Measurements from ENCODE around the gene HSD11B1L.
"Not testable (repeated sequence)": the region's sequence is repeated elsewhere in the genome, so short reads cannot be mapped to it uniquely, and the experiment has no call there.

Gene HSD11B1L

DNA sequence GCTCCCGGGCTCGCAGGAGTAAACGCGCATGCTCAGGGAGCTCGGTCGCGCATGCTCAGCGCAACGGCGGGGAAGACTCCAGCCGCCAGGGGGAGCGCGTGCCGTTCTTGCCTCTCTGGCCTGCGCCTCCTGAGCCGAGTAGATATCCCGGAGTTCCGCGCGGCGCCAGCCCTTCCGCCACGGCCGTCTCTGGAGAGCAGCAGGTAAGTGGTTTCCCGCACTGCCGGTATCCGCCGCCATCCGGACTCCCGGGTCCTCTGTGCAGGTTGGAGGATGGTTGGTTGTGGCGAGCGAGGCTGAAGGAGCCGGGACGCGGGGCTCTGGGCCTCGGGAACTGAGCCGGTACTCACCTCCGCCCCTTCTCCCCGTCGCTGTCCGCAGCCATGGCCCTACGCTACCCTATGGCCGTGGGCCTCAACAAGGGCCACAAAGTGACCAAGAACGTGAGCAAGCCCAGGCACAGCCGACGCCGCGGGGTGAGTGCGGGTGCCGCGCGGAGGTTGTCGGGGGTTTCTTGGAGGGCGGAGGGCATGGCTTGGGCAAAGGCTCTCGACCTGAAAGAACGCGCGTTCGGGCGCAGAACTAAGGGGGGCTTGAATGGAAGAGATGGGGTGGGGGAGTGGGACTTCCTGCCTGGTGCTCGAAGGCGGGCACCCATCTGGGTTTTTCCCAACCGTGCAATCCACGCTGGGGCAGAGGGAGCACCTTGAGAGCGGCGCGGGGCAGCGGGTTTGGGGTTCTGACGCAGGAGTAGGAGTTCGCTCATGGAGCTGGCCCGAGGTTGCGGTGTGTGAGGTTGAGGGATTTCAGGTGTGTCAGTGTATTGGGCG is 9.5 kb downstream of the HSD11B1L start, which contains the start of gene RPL36:
RPL36 (plus strand) TSS at position 171 of the 830 bp plus-strand sequence; CDS start at position 384, 213 bp downstream.
- DNase-seq = peak; percentile 92

DNA sequence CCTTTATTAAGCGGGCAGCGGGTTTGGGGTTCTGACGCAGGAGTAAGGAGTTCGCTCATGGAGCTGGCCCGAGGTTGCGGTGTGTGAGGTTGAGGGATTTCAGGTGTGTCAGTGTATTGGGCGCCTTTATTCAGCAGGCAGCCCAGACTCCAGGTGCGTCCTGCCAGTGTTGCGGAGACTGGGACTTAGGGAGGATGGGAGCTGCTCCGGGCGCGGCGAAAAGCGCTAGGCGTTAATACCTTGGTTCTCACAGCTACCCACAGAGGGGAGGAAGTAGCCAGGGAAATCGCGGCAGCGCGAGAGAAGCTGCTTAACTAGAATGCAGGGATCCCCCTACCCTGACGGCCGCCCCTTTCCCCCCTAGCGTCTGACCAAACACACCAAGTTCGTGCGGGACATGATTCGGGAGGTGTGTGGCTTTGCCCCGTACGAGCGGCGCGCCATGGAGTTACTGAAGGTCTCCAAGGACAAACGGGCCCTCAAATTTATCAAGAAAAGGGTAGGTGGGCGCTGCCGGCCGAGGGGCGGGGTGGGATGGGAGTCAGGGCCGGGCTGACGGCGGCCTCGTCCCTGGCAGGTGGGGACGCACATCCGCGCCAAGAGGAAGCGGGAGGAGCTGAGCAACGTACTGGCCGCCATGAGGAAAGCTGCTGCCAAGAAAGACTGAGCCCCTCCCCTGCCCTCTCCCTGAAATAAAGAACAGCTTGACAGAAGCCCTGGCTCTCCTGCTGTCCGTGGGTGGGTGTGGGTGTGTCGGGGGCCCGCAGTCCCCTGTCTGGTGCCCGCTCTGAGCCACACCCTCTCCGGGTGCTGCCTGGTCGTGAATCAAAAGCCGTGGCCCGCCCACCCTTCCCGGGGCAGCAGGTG is 10.4 kb downstream of the HSD11B1L start:
- peak; percentile 38 for DNase-seq

DNA sequence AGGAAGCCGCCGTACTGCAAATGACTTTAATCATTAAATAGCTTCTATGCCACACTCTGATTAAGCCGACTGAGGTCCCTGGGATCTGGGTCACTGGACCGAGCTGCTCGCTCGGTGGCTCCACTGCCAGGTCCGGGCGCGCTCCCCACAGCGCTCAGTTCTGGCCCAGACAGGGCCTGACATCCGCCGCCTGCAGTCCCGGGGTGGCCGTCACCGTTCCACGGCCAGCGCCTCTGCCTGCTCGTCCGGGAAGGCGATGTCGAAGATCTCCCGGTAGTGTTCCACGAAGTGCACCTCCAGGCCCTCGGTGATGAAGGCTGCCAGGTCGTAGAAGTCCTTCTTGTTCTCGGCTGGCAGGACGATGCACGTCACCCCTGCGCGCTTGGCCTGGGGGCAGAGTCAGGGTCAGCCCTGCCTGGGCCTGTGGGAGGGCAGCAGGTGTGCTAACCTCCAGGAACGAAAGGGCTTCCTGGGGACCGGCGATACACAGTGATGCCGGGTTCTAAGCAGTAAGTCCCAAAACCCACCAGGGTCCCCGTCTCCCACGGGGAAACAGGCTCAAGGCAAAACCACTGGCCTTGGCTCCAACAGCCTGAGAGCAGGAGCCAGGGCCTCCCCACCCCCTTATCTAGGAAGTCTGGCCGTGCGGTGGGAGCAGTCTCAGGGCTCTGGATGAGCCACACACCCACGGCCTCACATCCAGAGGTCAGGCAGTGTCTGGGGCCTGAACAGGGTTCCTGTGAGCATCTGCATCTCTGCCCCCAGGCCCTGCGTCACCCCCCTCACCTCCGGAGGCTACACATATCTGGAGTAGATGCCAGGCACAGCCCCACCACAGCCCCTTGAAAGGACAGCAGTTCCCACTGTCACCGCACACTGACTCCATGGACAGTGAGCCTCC is 11.2 kb downstream of the HSD11B1L start:
- DNase-seq = no peak

DNA sequence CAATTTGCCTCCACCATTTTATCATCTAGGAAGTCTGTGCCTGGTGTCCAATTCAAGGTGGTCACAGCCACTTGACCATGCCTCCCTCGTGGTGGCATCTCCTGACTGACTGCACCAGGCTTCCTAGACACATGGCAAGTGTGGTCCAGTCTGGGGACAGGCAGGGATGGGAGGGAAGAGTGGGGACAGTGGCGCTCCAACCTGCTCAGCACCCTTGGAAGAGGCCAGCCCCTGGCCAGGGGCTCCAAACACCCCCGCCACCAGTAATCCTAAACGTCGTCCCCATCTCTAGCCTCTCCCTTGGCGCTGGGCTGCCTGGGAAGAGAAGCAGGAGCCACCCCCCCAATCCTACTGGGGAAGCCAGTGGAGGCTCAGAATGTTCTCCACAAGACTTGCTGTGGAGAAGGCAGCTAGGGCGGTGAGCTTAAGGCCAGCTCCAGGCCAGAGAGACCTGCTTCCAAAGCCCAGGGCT is 11.9 kb downstream of the HSD11B1L start:
- no peak for DNase-seq

DNA sequence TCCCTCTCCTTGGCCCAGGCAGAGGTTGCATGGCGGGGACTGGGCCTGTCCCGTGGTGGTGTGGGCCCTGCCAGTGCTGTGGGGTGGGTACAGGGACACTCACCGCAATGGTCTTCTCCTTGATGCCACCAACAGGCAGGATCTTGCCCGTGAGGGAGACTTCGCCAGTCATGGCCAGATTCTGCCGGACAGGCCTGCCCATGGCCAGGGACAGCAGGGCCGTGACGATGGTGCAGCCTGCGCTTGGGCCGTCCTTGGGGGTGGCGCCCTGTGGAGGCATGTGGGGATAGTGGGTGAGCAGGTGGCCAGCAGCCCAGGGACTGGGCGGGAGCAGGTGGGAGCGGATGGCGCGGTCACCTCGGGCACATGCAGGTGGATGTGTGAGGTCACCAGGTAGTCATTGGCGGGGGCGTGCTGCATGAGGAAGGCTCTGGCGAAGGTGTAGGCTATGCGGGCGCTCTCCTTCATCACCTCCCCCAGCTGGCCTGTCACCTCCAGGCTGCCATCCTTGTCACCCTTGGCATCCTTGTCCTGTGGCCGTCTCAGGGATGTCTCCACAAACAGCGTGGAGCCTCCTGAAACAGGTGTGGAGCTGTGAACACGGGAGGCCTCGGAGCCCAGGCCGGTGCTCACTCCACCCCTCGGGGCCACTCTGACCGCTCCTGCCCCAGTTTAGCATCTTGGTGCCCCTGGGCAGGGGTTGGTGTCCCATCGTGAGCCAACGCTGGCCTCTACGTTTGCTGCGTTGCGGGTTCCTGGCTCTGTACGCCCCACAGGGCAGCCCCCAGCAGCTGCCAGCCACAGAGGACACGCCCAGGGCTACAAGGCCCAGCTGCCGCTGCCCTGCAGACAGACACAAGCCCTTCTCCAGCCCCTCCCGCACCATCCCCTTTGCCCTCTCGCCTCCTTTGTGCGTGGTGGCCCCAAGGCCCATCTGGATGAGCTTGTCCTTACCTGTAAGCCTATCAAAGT is 12.7 kb downstream of the HSD11B1L start:
- DNase-seq = no peak

DNA sequence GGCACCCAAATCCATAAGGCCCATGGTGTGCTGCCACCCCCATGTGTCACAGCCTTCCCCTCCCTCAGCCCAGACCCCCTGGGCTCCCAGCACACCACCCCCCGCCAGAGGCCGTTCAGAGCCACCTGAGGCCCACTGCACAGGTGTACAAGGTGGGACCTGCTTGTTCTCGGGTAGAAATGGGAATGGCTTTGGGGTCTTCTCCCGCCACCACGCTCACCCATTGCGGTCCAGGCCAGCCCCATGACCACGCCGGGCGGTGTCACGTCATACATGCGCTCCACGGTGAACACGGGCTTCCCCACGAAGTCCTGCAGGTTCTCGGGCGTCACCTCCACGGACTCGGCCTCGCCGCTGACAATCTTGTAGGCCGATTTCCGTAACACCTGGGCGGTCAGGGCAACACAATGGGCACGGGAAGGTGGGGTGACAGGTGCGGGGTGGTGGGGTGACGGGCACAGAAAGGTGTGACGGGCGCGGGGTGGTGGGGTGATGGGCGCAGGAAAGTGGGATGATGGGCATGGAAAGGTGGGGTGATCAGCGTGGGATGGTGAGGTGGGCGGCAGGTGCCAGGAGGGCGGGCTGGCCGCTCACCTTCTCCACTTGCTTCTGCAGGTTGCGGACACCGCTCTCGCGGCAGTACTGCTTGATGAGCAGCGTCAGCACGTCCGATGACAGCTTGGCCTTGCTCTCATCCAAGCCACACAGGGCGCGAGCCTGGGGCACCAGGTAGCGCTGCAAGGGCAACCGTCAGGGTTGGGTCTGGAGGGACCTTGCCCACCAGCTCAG is 13.5 kb downstream of the HSD11B1L start:
- no peak for DNase-seq

DNA sequence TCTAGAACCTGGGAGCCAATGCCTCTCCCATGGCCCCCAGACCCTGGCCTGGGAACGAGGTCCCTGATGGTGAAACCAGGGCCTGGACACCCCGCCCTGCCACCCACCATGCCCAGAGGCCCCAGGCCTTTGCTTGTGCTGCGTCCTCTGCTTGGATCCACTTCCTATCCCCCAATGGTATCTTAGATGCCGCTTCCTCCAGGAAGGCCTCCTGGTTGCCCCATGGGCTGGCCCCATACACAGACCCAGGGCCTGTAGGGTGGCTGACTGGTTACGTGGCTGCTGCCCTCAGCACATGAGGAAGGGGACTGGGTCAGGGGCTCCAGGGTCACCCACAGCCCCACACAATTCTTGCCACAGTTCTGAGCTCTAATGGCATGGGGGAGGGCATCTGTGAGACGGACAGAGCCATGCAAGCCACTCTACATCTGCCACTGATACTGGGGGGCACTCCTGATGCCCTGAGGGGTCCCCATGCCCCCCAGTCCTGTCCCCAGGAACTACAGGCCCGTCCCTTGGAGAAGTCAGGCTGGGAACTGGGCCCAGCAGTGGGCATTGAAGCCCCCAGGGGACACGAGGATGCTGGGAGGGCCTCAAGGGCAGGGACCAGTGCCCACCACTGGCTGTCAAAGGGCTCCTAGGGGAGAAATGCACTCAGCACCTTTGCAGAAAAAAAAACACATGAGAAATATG is 14.3 kb downstream of the HSD11B1L start:
- no peak for DNase-seq

DNA sequence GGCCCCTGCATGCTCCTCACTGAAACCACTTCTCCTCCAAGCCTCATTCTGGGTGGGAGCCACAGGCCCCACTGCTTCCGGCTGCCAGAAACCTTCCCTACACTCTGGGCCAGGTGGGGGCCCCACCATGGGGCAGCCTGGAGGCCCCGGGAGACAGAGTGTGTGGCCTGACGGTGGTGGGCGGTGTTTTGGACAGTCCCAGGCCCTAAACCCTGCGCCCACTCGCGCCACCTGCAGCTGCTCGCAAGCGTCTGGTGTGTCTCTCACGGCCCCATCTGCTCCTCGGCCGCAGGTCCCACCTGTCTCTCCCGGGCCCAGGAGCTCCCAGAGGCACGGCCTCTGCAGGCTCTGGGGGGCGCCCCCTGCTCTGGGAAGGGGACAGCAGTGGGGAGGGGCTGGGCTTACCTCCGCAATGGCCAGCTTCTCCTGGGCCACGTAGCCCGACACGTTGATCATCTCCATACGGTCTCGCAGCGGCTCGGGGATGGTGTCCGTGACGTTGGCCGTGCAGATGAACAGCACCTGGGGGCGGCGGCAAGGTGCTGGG is 14.9 kb downstream of the HSD11B1L start:
- no peak for DNase-seq

DNA sequence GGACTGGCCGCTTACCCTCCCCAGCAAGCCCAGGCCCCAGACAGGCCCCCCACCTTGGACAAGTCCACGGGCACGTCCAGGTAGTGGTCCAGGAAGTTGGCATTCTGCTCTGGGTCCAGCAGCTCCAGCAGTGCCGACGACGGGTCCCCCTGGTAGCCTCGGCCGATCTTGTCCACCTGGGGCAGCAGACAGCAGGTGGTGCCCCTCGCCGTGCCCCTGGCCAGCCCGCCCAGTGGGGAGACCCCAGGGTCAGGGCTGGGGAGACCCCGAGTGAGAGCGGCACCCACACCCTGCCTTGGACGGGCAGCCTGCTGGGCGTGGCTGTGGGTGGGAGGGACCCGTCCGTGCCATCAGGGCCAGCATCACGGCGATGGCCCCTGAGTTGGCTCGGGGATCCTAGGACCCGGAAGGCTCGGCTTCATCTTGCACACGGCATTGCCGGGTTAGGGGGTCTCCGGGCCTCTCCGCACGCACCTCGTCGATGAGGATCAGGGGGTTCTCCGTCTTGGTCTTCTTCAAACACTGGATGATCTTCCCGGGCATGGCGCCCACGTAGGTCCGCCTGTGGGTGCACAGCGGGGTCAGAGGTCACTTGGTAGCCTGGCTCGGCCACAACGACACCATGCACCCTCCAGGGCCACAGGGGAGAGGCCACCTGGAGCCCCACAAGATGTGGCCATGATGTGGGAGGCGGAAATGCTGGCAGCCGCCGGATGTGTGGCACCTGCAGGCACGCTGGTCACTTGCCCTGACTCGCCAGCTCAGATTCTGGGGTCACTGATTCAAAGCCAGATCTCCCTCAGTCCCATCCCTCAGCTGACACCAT is 15.6 kb downstream of the HSD11B1L start:
- DNase-seq = no peak

DNA sequence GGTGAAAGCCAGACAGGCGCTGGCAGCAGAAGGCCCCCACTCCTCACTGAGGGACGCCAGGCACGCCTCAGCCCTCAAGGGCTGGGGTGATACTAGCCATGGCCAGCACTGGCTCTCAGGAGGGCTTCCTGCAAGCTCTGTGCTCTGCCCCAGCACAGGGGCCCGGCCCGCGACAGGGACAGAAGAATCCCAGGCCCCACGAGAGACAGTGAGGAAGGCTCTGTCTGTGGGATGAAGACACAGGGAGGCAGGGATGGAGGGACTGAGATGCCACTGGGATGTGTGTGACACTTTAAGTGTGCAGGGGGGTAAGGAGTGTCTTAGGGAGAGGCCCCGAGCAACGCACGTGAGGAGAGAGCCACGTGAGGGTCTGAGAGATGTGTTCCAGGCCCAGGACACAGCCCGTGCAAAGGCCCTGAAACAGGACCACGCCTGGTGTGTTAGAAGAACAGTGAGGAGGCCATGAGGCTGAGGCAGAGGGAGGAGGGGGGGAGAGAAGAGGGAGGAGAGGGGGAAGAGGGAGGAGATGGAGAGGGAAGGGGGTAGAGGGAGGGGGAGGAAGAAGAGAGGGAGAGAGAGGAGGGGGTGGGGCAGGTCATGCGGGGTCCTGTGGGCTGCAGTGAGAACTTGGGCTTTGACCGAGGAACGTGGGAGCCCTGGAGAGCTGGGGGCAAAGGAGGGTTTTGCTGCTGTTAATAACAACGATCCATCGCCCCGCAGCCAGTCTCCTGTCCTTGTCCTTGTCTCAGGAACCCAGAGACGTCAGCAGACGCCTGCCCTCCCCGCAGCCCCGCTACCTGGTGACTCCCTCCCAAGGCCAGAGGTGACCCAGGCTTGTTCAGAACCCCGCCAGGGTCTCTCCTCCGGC is 16.4 kb downstream of the HSD11B1L start:
- DNase-seq = no peak

DNA sequence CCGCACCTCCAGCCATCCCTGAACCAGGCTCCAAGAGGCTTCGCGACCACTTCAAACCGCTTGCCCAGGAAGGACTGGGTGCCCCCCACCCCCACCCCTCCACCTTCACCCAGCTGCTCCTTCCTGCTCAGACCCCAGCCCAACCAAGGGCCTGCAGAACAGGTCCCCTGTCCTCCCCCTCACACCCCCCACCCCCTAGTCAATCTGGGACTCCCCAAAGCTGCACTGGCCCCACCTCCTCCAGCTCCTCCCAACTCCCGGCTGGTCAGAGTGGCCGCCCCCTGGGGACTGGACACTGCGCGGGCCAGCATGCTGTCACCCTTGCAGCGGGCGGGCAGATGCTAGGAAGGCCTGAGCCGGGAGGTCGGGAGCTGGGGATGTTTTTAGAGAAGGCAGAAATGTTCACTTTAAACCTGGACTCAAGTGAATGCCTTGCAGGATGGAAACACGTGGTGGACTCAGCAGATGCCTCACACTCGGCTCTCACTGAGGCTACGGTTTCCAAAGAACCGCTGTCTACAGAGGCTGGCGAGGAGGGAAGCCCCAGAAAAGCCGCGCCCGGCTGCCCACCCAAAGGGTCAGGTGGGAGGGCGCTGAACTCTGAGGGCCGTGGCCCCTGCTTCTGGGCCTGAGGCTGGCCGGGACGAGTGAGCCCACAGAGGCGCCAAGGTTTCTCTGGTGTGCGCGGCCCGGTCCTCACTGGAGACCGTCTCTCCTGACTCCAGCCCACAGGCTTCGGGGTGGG is 17.2 kb downstream of the HSD11B1L start:
- no peak for DNase-seq

DNA sequence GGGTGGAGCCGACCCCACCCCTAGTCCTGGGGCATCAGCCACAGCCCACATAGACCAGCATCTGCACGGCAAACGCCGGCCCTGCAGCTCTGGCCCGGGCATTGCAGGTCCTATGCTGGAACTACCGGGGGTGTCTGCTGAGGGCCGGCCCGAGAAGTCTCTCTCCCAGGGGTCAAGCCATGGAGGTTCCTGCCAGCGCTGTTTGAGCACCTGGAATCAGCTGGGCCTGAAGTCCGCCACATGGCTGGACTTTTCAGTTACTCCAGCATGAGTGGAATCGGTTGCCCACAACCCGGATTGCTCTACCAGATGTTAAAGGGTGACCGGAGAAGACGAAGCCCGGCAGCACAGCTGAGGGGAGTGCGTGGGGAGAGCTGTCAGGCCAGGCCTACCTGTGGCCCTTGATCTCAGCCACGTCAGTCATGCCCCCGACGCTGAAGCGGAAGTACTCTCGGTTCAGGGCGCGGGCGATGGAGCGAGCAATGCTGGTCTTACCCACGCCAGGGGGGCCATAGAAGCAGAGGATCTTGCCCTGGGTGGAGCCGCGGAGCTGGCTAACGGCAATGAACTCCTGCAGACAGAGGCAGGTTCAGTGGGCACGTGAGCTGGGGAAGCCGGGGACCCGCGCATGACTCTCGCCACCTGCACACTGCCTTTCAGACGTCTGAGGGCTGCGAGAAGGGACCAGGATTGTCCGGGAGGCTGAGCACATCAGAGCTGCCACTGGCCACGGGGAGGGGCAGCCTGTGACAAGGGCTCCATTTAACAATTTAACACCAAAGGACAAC is 18.0 kb downstream of the HSD11B1L start:
- no peak for DNase-seq

DNA sequence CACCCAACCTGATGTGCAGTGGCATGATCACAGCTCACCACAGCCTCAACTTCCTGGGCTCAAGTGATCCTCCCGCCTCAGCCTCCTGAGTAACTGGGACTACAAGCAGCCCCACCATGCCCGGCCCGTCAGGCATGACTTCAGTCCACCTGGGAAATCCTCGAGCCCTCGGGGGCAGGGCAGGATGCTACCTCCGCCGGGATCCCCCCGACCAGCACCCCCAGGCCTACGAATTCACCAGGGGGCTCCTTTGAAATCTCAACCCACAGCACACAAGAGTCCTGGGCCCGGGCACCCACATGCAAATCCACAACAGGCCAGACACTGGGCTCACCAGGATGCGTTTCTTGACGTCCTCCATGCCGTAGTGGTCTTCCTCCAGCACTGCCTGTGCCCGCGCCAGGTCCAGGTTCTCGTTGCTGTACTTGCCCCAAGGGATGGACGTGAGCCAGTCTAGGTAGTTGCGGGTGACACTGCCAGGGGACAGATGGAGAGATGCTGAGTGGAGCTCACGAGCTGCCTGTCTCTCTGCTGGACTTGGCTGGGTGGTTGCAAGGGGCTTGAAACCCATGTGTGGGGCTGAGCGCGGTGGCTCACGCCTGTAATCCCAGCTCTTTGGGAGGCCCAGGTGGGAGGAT is 19.7 kb downstream of the HSD11B1L start:
- no peak for DNase-seq

DNA sequence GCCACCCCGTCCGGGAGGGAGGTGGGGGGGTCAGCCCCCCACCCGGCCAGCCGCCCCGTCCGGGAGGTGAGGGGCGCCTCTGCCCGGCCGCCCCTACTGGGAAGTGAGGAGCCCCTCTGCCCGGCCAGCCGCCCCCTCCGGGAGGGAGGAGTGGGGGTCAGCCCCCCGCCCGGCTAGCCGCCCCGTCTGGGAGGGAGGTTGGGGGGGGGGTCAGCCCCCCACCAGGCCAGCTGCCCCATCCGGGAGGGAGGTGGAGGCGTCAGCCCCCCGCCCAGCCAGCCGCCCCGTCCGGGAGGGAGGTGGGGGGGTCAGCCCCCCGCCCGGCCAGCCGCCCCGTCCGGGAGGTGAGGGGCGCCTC is 21.2 kb downstream of the HSD11B1L start:
- DNase-seq = not testable (repeated sequence)

All from NCI-H2227 treated with DMSO at 0.1 percent for 48 hours (cell line).